ENCODE results near the gene TUBB6.

TUBB6 gene

DNA sequence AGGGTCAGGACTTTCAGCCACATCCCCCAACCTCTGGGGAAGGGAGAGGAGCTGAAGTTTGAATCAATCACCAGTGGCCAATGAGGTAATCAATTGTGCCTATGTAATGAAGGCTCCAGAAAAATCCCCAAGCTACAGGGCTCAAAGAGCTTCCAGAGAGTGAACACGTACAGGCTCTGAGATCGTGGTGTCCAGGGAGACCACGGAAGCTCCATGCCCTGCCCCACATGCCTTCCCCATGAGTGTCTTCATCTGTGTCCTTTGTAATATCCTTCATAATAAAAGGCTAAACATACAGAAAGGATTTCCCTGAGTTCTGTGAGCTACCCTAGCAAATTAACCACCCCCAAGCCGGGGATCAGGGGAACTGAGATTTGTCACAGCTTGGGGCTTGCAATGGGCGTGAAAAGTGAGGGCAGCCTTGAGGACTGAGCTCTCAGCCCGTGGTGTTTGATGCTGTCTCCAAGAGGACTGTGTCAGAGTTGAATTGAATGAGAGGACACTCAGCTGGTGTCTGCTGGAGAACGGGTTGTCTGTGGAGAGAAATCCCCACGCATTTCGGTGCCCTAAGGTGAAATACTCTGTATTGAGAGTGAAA lies 25.5 kb upstream of the TUBB6 start:
- H3K4me3 ChIP-seq (ENCODE audit: low read length), result no peak overlapping the region
- H3K27me3 ChIP-seq (ENCODE audit: low read depth, low read length), result 0 out of 2 replicates have a peak, but pooled peaks cover 3% of the 10 kb centered on the region
- no peak overlapping the region for H3K27ac ChIP-seq (ENCODE audit: low read length)
- no peaks in the 10 kb centered on the region for H4K20me1 ChIP-seq (ENCODE audit: insufficient read depth, low read length)
- TF ChIP-seq, protein P1, sequence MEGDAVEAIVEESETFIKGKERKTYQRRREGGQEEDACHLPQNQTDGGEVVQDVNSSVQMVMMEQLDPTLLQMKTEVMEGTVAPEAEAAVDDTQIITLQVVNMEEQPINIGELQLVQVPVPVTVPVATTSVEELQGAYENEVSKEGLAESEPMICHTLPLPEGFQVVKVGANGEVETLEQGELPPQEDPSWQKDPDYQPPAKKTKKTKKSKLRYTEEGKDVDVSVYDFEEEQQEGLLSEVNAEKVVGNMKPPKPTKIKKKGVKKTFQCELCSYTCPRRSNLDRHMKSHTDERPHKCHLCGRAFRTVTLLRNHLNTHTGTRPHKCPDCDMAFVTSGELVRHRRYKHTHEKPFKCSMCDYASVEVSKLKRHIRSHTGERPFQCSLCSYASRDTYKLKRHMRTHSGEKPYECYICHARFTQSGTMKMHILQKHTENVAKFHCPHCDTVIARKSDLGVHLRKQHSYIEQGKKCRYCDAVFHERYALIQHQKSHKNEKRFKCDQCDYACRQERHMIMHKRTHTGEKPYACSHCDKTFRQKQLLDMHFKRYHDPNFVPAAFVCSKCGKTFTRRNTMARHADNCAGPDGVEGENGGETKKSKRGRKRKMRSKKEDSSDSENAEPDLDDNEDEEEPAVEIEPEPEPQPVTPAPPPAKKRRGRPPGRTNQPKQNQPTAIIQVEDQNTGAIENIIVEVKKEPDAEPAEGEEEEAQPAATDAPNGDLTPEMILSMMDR (IDR thresholded peaks at IDR 0.05; ENCODE audit: low read depth, low read length), result no peak
- no peak for TF ChIP-seq EZH2phosphoT487 (IDR thresholded peaks at IDR 0.05; ENCODE audit: low read depth)
- H3K79me2 ChIP-seq (ENCODE audit: low read length), result no peaks in the 10 kb centered on the region
- H3K4me1 ChIP-seq (ENCODE audit: low read length), result peaks cover 8% of the 10 kb centered on the region; the same call in 1 of the 2 replicates
- H2AFZ ChIP-seq (ENCODE audit: low read depth, low read length), result no peak overlapping the region
- H3K36me3 ChIP-seq (replicated peaks; ENCODE audit: low read depth, low read length), result no peaks in the 10 kb centered on the region
- H3K9ac ChIP-seq (ENCODE audit: low read length), result no peak overlapping the region
- peak overlapping the region; percentile 33 for H3K4me2 ChIP-seq (ENCODE audit: low read length)
- H3K9me3 ChIP-seq (ENCODE audit: insufficient read depth, low read length), result no peaks in the 10 kb centered on the region

DNA sequence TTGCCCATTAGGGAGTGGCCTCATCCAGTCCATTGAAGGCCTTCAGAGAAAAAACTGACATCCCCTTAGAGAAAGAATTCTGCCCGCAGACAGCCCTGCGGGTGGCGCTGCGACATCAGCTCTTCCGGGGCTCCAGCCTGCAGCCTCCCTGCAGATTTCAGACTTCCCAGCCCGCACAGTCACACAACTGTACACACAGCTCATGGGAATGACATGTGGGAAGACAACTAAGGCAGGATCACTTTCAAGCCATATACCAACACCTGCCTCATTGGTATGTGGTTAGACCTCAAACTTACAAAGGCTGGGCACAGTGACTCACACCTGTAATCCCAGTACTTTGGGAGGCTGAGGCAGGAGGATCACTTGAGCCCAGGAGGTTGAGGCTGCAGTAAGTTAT lies 24.8 kb upstream of the TUBB6 start:
- H3K9me3 ChIP-seq (ENCODE audit: insufficient read depth, low read length), result no peaks in the 10 kb centered on the region
- H4K20me1 ChIP-seq (ENCODE audit: insufficient read depth, low read length), result no peaks in the 10 kb centered on the region
- TF ChIP-seq, protein P1 (IDR thresholded peaks at IDR 0.05; ENCODE audit: low read depth, low read length), result peak; percentile 37
- TF ChIP-seq EZH2phosphoT487 (IDR thresholded peaks at IDR 0.05; ENCODE audit: low read depth), result no peak
- peaks cover 8% of the 10 kb centered on the region; the same call in 1 of the 2 replicates for H3K4me1 ChIP-seq (ENCODE audit: low read length)
- H3K79me2 ChIP-seq (ENCODE audit: low read length), result no peaks in the 10 kb centered on the region
- H2AFZ ChIP-seq (ENCODE audit: low read depth, low read length), result no peak overlapping the region
- no peak overlapping the region for H3K4me3 ChIP-seq (ENCODE audit: low read length)
- H3K36me3 ChIP-seq (replicated peaks; ENCODE audit: low read depth, low read length), result no peaks in the 10 kb centered on the region
- no peak overlapping the region for H3K4me2 ChIP-seq (ENCODE audit: low read length)
- H3K9ac ChIP-seq (ENCODE audit: low read length), result no peak overlapping the region
- 0 out of 2 replicates have a peak, but pooled peaks cover 3% of the 10 kb centered on the region for H3K27me3 ChIP-seq (ENCODE audit: low read depth, low read length)
- no peak overlapping the region for H3K27ac ChIP-seq (ENCODE audit: low read length)

DNA sequence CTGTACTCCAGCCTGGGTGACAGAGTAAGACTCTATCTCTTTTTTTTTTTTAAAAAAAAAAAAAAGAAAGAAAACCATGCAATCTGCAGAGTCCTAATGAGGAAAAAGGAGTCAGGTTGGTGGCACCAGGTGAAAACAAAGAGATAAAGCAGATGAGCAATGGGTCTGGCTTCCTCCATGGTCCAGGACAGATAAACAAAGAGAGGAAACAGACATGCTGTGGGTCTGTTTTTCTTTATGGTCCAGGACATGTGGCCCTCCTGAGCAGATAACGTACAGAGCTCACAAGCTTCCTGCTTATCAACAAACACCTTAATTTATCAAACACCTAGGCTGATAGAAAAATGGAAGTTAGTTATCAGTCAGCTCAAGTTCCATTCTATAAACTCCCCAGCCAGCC lies 24.4 kb upstream of the TUBB6 start:
- no peaks in the 10 kb centered on the region for H4K20me1 ChIP-seq (ENCODE audit: insufficient read depth, low read length)
- H2AFZ ChIP-seq (ENCODE audit: low read depth, low read length), result no peak overlapping the region
- no peak overlapping the region for H3K9ac ChIP-seq (ENCODE audit: low read length)
- H3K9me3 ChIP-seq (ENCODE audit: insufficient read depth, low read length), result no peaks in the 10 kb centered on the region
- TF ChIP-seq, protein P1 (IDR thresholded peaks at IDR 0.05; ENCODE audit: low read depth, low read length), result no peak
- TF ChIP-seq EZH2phosphoT487 (IDR thresholded peaks at IDR 0.05; ENCODE audit: low read depth), result no peak
- 0 out of 2 replicates have a peak, but pooled peaks cover 3% of the 10 kb centered on the region for H3K27me3 ChIP-seq (ENCODE audit: low read depth, low read length)
- H3K4me1 ChIP-seq (ENCODE audit: low read length), result peaks cover 8% of the 10 kb centered on the region; the same call in 1 of the 2 replicates
- H3K79me2 ChIP-seq (ENCODE audit: low read length), result no peaks in the 10 kb centered on the region
- no peak overlapping the region for H3K27ac ChIP-seq (ENCODE audit: low read length)
- H3K36me3 ChIP-seq (replicated peaks; ENCODE audit: low read depth, low read length), result no peaks in the 10 kb centered on the region
- no peak overlapping the region for H3K4me3 ChIP-seq (ENCODE audit: low read length)
- H3K4me2 ChIP-seq (ENCODE audit: low read length), result no peak overlapping the region

DNA sequence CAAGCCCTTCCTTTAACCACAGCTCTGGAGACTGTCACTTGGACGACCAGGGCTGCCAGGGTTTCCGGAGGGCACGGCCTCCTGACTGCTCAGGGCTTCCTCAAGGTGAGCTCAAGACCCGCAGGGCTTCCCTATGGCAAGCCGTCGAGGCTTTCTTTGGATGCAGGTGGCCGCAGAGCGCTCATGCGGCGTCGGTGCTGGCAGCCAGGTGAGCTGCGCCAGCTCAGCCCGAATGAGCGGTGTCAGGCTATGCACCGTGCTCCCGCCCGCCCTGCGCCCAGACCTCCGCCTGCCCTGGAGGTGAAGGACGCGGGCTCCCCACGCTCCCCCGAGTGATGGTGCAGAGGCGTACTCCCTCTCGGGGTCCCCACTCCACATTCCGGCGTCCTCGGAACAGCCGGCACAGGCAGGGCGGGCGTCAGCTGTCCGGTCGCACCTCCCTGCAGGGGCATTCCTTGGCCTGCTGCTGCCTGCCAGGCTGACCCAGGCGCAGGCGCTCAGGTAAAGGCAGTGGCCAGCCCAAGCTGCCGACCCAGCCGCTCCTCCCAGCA lies 20.8 kb upstream of the TUBB6 start:
- TF ChIP-seq, protein P1 (IDR thresholded peaks at IDR 0.05; ENCODE audit: low read depth, low read length), result no peak
- TF ChIP-seq EZH2phosphoT487 (IDR thresholded peaks at IDR 0.05; ENCODE audit: low read depth), result no peak
- Histone ChIP-seq H4K20me1 (ENCODE audit: insufficient read depth, low read length) (no peaks in the 10 kb centered on the region), H3K27me3 (ENCODE audit: low read depth, low read length) (0 out of 2 replicates have a peak, but pooled peaks cover 3% of the 10 kb centered on the region), H3K9me3 (ENCODE audit: insufficient read depth, low read length) (no peaks in the 10 kb centered on the region), H3K4me1 (ENCODE audit: low read length) (peaks cover 8% of the 10 kb centered on the region; the same call in 1 of the 2 replicates), H3K27ac (ENCODE audit: low read length) (no peak overlapping the region), H2AFZ (ENCODE audit: low read depth, low read length) (no peak overlapping the region), H3K4me3 (ENCODE audit: low read length) (no peak overlapping the region), H3K4me2 (ENCODE audit: low read length) (no peak overlapping the region), H3K79me2 (ENCODE audit: low read length) (no peaks in the 10 kb centered on the region), H3K36me3 (replicated peaks; ENCODE audit: low read depth, low read length) (no peaks in the 10 kb centered on the region), H3K9ac (ENCODE audit: low read length) (no peak overlapping the region)

Measured in OCI-LY3 (cell line).